ENCODE results near the gene KCNJ14. TPM values are rescaled to one million over a fixed set of nuclear protein-coding genes. Genes with fewer than 3 reads are reported as not detected.

Gene KCNJ14
- polyA plus RNA-seq, 1 donor from 2014 or later = 1.1 TPM

DNA sequence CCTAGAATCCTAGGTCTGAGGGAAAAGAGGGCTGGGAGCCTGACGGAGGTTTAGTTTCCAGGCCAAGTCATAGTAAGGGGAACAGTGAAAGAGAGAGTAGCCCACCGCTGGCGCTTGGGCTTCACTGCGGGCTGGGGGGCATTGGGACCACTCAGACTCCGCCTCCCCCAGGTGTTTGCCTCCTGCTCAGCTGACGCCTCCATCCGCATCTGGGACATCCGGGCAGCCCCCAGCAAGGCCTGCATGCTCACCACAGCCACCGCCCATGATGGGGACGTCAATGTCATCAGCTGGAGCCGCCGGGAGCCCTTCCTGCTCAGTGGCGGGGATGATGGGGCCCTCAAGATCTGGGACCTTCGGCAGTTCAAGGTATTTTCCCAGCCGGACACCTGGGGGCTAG is 4.5 kb upstream of the KCNJ14 start:
- H3K4me3 ChIP-seq (ENCODE audit: low read length) = no peak overlapping the region
- no peak overlapping the region for H3K27ac ChIP-seq (ENCODE audit: low read length)
- H3K4me2 ChIP-seq (ENCODE audit: low read length) = no peak overlapping the region
- no peaks in the 10 kb centered on the region for H3F3A ChIP-seq (ENCODE audit: insufficient read depth, low read length, poor library complexity, severe bottlenecking)
- no peaks in the 10 kb centered on the region for H3K36me3 ChIP-seq (ENCODE audit: insufficient read depth, low read length)
- no peak overlapping the region for H3K9ac ChIP-seq (ENCODE audit: low read length)
- TF ChIP-seq EZH2 (IDR thresholded peaks at IDR 0.05; ENCODE audit: borderline replicate concordance, insufficient read depth, low read length, poor library complexity, severe bottlenecking) (no peak), MXI1 (conservative IDR thresholded peaks at IDR 0.05; ENCODE audit: poor library complexity, severe bottlenecking) (no peak), EP300 (conservative IDR thresholded peaks at IDR 0.05; ENCODE audit: poor library complexity, severe bottlenecking) (no peak), TAF1 (IDR thresholded peaks at IDR 0.05; ENCODE audit: low read depth) (no peak), SMC3 (conservative IDR thresholded peaks at IDR 0.05; ENCODE audit: poor library complexity) (no peak), REST (IDR thresholded peaks at IDR 0.05; ENCODE audit: borderline replicate concordance) (no peak), RAD21 (conservative IDR thresholded peaks at IDR 0.05) (no peak), POLR2AphosphoS5 (IDR thresholded peaks at IDR 0.05) (no peak)
- TF ChIP-seq, protein P1, sequence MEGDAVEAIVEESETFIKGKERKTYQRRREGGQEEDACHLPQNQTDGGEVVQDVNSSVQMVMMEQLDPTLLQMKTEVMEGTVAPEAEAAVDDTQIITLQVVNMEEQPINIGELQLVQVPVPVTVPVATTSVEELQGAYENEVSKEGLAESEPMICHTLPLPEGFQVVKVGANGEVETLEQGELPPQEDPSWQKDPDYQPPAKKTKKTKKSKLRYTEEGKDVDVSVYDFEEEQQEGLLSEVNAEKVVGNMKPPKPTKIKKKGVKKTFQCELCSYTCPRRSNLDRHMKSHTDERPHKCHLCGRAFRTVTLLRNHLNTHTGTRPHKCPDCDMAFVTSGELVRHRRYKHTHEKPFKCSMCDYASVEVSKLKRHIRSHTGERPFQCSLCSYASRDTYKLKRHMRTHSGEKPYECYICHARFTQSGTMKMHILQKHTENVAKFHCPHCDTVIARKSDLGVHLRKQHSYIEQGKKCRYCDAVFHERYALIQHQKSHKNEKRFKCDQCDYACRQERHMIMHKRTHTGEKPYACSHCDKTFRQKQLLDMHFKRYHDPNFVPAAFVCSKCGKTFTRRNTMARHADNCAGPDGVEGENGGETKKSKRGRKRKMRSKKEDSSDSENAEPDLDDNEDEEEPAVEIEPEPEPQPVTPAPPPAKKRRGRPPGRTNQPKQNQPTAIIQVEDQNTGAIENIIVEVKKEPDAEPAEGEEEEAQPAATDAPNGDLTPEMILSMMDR (IDR thresholded peaks at IDR 0.05; ENCODE audit: poor library complexity, severe bottlenecking) = no peak
- H4K20me1 ChIP-seq (ENCODE audit: insufficient read depth) = no peaks in the 10 kb centered on the region
- no peaks in the 10 kb centered on the region for H3K27me3 ChIP-seq (ENCODE audit: insufficient read depth, low read depth, low read length)
- peaks cover 6% of the 10 kb centered on the region for H3K79me2 ChIP-seq (replicated peaks; ENCODE audit: insufficient read depth, low read length)
- H2AFZ ChIP-seq (ENCODE audit: low read depth, low read length) = no peak overlapping the region
- H3K9me2 ChIP-seq (ENCODE audit: insufficient read depth, low read length) = no peaks in the 10 kb centered on the region
- no peaks in the 10 kb centered on the region for H3K9me3 ChIP-seq (ENCODE audit: low read length)

GRCh38 chr19:48451624-48452023 is 3.8 kb upstream of the KCNJ14 start:
- Histone ChIP-seq H3F3A (ENCODE audit: insufficient read depth, low read length, poor library complexity, severe bottlenecking) (no peaks in the 10 kb centered on the region), H3K79me2 (replicated peaks; ENCODE audit: insufficient read depth, low read length) (peaks cover under 1% of the 10 kb centered on the region), H4K20me1 (ENCODE audit: insufficient read depth) (no peaks in the 10 kb centered on the region), H3K4me2 (ENCODE audit: low read length) (no peak overlapping the region), H3K4me3 (ENCODE audit: low read length) (no peak overlapping the region), H3K36me3 (ENCODE audit: insufficient read depth, low read length) (no peaks in the 10 kb centered on the region), H2AFZ (ENCODE audit: low read depth, low read length) (no peak overlapping the region), H3K27me3 (ENCODE audit: insufficient read depth, low read depth, low read length) (no peaks in the 10 kb centered on the region), H3K9me2 (ENCODE audit: insufficient read depth, low read length) (no peaks in the 10 kb centered on the region), H3K27ac (ENCODE audit: low read length) (no peak overlapping the region), H3K9ac (ENCODE audit: low read length) (no peak overlapping the region), H3K9me3 (ENCODE audit: low read length) (no peaks in the 10 kb centered on the region)
- TF ChIP-seq POLR2AphosphoS5 (IDR thresholded peaks at IDR 0.05) = no peak
- TF ChIP-seq TAF1 (IDR thresholded peaks at IDR 0.05; ENCODE audit: low read depth) = no peak
- no peak for TF ChIP-seq MXI1 (conservative IDR thresholded peaks at IDR 0.05; ENCODE audit: poor library complexity, severe bottlenecking)
- no peak for TF ChIP-seq RAD21 (conservative IDR thresholded peaks at IDR 0.05)
- no peak for TF ChIP-seq EP300 (conservative IDR thresholded peaks at IDR 0.05; ENCODE audit: poor library complexity, severe bottlenecking)
- no peak for TF ChIP-seq SMC3 (conservative IDR thresholded peaks at IDR 0.05; ENCODE audit: poor library complexity)
- TF ChIP-seq, protein P1 (IDR thresholded peaks at IDR 0.05; ENCODE audit: poor library complexity, severe bottlenecking) = no peak
- no peak for TF ChIP-seq REST (IDR thresholded peaks at IDR 0.05; ENCODE audit: borderline replicate concordance)
- no peak for TF ChIP-seq EZH2 (IDR thresholded peaks at IDR 0.05; ENCODE audit: borderline replicate concordance, insufficient read depth, low read length, poor library complexity, severe bottlenecking)
